GM21390 (cell line): ENCODE data around the gene TAF1B.
A peak's percentile ranks its signal among the peaks of the same experiment; 100 is the strongest.

Experiments
- ATAC-seq: cut with Tn5 transposase; IDR thresholded peaks from one replicate; pipeline ENCODE4 v1.9.1; 2021; ENCODE audit not compliant: unreplicated experiment

Gene TAF1B

DNA sequence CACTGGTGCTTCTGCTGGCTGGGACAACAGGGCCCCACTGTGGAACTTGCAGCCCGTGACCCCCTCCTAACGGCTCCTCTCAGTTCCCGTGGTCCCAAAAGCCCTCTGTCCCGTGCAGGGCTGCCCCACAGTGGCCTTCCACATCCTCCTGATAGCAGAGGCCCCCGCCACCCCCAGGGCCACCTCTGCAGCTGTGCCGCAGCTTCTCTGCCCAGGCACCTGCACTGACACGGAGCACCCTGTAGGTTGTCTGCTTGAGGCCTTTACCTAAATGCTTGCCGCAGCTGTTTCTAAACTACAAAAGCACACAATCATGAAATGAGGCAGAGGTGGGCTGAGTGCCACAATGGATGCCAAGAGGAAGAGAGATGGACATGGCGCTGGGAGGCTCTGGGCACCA is 94.7 kb downstream of the TAF1B start:
- ATAC-seq, result no peak

DNA sequence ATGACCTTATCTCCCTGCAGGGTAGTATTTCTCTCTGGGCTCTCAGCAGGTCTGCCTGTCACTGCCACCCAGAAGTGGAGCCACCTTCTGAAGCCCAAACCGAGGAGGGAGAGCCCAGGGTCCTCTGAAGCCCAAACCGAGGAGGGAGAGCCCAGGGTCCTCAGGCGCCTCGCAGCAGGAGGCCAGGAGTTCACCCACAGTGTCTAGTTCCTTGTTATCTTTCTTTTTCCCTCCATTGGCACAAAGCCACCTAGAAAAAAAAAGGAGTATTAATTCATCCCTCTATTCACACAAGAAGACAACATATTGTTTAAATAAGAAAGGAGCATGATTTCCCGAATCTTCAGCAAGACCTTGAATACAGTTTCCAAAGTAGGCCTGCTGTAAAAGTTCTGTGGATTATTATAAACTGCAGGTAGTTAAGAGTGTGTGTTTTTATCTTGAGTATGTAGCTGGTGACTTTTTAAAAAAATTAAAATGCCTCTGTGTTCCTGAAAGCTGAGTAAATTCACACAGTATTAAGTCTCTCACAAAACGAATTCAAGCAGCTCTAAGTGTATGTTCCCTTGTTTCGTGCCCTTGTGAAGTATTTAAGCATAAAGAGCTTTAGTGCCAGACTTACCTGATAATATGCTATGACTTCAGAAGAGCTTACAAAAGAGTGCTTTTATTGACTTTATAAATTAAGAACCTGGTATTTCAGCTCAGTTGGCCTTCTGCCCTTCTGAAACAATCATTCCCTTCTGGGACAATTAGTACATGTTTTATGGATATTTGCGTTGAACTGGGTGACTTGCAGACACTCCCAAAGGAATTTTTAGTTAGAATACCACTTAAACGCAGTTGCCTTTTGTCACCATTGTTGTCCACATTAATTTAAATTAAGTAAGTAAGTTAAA is 96.6 kb downstream of the TAF1B start:
- ATAC-seq, result no peak

DNA sequence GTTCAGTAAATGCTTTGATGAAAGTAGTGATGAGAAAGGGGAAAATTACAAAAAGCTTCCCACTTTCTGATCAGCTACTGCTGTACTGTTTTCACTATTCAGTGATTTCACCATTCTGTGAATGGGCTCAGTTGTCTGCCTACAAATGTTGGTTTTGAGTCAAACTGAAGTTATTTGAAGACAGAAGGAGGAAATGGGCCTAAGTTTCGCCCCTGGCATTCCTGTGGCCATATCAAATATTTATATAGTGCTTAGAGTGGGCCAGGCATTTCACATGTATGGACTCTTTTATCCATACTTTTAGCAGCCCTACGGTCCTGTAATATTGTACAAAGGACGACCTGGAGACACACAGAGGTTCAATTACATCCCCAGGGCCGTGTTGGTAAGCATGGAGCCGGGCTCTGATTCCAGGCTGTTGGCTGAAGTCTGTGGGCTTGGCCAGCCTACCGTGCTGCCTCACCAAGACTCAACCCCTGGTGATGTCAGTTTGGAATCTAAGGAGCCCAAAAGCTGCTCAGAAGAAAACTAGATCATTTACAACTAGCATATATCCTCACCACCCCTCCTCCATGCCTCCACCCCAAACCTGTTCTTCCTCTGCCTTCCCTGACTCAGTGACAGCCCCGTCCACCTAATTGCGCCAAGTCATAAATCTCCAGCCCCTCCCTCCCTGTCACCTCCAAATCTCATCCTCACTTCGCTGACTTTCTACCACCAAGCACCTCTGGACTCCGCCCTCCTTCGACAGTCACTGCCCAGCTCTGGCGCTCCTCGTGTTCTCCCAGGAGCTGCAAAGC is 98.1 kb downstream of the TAF1B start:
- ATAC-seq, result no peak

DNA sequence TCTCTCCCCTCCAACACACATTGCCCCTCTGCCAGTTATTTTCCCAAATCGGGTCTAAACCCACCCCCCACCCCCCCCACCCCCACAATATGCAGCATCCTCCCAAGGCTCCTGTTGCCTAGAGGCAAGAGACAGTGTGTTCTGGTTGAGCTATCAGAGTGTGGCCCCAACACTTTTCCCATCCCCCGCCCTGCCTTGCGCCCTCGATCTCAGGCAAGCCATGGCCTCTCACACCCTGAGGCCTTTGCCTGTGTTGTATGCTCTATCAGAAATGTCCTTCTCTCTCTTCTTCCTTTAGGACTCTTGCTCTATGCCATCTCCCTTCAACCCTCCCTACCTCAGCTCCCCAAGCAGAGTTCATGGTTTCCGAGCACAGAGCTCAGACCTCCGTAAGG is 98.7 kb downstream of the TAF1B start:
- no peak for ATAC-seq

DNA sequence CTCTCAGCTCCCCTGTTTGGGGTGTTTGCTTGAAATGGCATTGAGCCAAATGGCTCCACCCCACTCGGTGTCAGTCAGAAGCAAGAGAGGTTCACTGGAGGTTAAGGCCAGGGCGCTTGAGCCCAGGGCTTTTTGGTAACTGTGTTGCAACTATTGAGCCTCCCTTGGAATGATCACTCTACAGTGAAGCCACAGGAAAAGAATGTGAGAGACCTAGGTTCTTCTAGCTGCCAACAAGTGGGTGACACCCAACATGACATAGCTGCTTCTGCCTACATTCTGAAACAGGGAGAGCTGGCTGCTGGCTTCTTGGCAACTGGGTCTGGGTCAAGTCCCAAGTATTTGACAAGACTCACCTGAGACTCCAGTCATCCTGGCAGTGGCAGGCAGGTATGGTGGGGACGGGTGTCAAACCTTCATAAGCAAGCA is 101.1 kb downstream of the TAF1B start:
- ATAC-seq, result no peak

DNA sequence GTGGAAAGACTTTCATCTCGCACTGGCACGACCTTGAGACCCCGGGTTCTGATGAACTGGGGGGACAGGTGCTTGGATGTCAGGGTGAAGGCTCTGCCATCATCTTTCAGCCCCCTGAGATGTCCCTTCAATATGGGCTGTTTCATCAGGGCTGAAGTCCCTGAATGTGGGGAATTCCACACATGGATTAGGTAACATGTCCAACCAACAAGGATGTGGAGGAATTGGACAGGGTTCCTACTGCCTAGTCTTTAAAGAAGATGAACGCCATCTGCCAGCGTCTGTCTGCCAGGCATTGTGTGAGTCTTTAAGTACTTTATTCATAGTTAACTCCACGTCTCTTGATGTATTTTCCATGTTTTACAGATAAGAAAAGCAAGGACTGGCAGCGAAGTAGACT is 102.3 kb downstream of the TAF1B start:
- ATAC-seq, result no peak

DNA sequence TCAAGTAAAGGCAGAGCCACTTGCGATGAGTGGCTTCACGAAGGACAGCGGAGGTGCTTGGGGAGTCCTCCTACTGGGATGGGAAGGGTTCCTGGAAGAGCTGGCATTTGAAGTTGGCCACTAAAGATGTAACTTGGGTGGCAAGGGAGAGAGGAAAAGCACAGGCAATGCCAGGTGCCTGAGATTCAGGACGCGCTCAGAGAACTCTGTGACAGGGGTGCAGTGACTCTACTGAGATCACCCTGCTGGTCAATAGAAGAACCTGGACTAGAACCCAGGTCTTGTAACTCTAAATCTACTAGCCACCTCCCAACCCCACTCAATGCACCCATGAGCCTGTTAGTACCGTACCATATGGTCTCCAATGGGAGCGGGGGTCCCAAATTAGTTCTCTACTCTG is 102.8 kb downstream of the TAF1B start:
- ATAC-seq, result no peak

DNA sequence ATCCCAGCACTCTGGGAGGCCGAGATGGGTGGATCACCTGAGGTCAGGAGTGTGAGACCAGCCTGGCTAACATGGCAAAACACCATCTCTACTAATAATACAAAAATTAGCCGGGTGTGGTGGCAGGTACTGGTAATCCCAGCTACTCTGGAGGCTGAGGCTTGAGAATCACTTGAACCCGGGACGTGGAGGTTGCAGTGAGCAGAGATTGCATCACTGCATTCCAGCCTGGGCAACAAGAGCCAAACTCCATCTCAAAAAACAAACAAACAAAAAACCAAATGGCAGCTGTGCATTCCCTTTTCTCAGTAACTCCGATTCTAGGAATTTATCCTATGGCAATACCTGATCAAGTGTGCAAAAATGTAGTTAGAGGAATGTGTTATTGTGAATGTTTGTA is 103.5 kb downstream of the TAF1B start:
- ATAC-seq, result no peak

DNA sequence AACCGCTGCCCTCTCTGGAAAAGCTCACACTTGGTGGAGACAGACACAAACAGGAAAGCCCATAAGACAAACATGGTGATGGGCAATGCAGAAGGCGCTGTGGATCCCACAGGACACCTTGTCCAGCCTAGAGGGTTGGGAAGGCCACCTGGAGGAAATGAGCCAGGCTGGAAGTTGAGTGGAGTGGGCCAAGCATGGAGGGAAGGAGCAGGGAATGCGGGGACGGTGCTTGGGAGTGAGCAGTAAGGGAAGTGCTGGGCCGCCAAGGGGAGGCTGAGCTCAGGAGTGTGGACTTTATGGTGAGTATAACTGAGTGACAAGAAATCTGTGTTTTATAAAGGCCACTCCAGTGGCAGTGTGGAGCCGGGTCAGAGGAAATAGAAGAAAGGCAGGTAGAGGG is 105.4 kb downstream of the TAF1B start:
- no peak for ATAC-seq

DNA sequence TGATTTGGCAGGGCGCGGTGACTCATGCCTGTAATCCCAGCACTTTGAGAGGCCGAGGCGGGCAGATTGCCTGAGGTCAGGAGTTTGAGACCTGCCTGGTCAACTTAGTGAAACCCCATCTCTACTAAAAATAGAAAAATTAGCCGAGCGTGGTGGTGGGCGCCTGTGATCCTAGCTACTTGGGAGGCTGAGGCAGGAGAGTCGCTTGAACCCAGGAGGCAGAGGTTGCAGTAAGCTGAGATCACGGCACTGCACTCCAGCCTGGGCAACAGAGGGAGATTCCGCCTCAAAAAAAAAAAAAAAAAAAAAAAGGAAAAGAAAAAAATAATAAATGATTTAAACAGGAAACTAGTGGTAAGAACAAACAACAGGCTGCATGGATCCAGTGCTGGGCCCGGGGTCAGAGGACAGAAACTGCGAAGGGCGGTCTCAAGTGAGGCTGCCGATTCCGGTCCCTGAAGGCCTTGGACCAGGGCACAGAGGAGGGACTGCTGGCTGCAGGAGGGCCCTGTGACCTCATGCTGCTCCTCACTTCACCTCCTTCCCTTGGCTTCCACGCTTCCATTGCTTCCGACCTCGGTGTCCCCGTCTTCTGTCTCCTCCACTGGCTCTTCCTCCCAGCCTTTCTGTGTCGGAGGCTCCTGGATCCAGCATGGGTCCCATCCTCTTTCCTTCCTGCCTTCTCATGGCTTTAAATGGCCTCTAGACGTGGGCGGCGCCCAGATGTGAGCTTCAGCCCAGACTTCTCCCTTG is 106.1 kb downstream of the TAF1B start:
- ATAC-seq, result no peak

DNA sequence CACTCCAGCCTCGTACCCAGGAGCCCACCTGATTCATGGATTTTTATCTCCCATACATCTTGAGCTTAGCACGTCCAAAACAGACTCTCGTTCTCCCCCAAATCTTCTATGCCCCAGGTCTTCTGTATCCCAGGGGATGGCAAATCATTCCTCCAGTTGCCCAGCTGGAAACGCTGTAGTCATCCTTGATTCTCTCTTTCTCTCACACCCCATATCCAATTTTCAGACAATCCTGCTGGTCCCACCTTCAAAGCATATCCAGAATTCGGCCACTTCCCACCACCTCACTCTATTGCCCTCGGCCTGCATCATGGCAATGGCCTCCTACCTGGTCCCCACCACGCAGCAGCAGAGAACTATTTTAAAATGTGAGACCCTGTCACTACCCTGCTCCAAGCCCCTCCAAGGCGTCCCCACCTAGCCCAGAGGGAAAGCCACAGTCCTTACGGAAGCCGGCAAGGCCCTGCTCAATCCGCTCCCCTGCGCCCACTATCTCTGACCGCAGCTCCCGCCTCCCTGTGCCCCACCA is 106.8 kb downstream of the TAF1B start:
- ATAC-seq, result no peak

DNA sequence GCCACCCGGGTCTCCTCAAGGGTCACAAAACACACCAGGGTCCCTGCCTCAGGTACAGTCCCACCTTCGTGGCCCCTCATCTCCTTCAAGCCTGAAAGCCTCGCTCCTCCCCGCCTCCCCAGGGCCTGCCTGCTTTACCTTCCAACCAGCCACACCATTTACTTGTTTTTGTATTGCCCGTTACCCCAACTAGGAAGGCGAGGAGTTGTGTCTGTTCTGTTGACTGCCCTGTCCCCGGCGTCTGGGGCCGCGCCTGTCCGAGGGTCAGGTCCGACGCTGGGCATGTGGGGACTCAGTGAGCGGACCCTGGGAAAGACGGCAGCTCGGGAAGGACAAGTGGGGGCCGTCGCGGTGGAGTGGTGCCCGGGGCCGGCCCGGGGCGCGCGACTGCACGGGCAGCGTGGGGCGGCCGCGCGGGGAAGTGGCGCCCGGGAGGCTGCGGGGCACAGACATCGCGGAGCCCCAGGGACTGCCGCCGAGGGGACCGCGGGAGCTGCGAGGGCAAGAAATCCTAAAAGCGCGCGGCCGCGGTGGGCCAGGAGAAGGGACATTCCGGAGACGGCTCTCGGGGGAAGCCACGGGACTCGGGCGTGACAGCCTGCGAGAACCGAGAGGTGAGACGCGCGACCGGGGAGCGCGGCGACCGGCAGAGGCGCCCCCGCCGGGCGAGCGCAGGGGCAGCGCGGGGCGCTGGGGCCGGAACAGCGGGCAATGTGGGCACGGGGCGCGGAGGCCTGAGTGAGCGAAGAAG is 107.4 kb downstream of the TAF1B start:
- peak; percentile 42 for ATAC-seq

DNA sequence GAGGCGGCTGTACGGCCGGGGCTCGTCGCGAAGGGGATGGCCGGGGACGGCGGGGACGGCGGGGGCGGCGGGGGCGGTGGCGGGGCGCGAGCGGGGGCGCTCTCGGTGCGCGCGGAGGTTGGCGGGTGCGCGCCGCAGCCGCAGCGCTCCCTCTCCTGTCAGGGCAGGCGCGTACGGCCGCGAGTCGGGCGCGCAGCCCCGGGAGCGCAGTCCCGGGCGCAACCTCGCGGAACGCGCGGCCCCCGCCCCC is 107.9 kb downstream of the TAF1B start:
- no peak for ATAC-seq

DNA sequence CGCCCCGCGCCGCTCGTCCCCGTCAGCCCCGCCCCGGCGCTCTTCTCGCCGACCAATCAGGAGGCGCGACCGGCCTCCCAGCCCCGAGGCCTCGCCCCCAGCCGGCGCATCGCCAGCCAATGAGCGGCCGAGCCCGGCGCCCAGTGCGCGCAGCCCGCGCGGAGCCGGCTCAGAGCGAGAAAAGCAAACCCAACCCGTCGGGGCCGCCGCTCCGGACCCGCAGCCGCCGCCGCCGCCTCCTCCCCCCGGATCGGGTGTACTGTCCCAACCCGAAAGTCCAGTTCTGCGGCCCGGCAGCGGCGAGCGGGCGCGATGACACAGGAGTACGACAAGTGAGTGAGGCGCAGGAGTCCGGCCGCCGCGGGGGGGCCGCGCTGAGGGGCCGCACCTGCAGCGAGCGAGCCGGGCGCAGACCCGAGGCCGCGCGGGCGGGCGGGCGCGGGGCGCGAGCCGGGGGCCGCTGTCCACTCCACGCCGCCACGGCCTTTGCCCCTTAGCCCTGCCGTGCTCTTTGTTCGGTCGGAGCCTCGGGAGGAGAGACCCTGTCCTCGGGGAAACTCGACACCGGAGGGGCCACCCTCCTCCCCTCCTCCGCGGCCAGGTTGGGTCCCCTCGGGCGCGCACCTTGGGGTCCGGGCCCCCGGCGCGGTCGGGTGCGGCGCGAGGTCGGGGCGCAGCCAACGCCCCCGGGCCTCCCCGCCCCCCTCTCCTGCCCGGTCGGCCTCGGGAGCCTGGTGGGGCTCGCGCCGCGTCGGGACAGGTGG is 108.4 kb downstream of the TAF1B start, which contains the start of gene GRHL1:
Gene GRHL1 (plus strand): TSS at position 172 of the 764 bp plus-strand sequence. CDS start 141 bp downstream, at position 313.
- peak; percentile 96 for ATAC-seq

DNA sequence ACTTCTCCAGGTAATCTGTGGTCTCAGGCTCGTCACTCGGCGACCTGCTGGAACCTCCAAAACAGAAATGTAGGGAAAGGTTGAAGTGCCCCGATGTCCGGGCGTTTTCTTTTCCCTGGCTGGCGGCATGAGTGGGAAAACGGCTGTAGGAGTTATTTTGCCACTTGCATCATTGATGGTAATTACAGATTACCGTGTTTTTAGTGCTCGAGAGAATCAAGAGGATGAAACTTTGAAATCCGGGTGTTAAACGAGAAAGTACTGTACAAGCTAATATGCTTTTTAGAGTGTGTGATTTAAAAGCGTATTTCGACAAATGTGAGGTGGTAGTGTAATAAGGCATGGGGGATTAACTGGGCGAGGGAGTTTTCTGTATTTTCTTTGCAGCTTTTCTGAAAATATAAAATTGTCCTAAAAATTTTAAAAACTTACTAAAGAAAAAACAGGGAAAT is 109.0 kb downstream of the TAF1B start:
- no peak for ATAC-seq

DNA sequence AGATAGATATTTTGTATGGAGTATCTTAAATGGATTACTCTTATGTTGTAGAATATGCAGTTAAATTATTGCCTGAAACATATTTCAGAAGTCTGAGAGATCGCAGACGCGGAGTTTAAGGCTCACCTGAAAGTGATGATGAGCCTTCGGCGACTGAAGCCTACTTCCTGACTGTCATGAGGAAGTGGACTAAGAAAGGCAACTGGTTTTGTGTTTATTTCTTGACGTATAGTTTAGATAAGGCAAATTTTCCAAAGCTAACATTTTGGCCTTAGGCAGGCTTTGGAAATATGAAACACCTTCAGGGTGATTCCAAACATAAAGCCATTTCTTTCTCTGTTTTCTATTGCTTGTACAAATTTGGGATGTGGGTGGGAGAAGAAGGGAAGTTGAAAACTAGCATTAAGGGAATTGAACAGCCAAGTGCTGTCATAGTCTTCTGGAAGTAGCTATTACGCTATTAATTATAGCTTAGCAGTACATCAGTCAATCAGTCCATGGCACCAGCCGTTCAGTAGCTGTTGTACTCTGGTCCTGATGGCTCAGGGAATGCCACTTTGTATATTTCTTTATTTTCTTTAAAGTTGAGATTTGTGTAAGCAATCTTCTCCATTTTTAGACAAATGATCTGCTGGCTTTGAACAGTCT is 109.7 kb downstream of the TAF1B start:
- no peak for ATAC-seq

DNA sequence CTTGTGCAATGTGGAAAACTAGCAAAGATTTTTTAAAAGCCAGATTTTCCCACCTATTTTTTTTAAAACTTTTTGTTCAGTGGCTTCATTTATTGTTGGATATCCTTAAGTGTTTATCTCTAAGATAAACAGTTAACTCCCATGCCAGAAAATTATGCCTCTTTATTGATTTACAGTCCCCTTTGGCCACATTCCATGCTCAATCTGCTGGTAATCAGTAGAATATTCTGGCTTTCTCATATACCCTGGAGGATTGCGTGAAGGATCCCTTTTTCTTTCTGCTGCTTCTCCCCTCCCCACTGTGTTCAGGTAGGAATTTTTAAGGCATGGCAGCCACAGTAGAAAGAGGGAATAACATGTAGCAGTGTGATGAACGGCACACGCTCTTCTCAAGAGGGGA is 110.9 kb downstream of the TAF1B start:
- no peak for ATAC-seq

DNA sequence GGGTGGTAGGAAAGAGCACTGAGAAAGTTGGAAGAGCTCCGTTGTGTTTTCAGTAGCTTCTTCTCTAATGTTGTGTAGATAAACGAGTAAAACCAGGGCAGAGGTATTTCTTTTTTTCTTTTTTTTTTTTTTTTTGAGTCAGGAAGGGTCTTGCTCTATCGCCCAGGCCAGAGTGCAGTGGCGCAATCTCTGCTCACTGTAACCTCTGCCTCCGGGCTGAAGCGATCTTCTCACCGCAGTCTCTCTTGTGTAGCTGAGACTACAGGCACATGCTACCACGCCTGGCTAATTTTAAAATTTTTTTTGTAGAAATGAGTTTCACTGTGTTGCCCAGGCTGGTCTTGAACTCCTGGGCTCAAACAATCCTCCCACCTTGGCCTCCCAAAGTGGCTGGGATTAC is 114.8 kb downstream of the TAF1B start:
- no peak for ATAC-seq

DNA sequence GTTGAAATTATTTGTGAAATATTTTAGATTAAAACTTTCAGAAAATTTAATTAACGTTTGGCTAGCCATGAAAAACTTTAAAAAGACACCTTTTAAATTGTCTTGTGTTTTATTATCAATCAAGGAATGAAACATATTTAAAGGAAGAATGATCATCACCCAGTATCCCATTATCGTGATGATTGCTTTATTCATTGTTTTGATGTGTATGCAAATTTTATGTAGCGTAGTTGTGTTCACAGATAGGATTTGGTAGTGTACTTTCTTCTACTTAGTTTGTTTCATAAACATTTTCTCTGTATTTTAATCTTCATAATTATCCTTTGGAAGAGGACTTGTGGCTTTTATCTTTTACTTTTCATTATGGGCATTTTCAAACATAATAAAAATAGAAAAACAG is 116.0 kb downstream of the TAF1B start:
- ATAC-seq, result no peak
